Coronary artery (tissue), 2 donors: ENCODE results near the gene RPS27A.
"Not testable (repeated sequence)": the region's sequence is repeated elsewhere in the genome, so short reads cannot be mapped to it uniquely, and the experiment has no call there.

Experiments used
- DNase-seq: peaks from one replicate; pipeline ENCODE4 v3.0.0-alpha.2; 2017; ENCODE audit warnings: low spot score
- H3K27ac ChIP-seq, 2 donors: fragments of 200-600 bp; sonication (generic); one replicate each; pipeline ENCODE4 v1.5.1; 2016 to 2019
- H3K4me3 ChIP-seq: fragments of 200-600 bp; sonication (generic); 2 replicates; pipeline ENCODE4 v1.5.1; 2016; ENCODE audit warnings: mild to moderate bottlenecking, moderate library complexity
- TF ChIP-seq, protein P1 (sequence below): fragments of 200-600 bp; sonication (generic); IDR thresholded peaks from one replicate; pipeline ENCODE4 v1.5.1; 2019; ENCODE audit warnings: antibody characterized with exemption

RPS27A gene

GRCh38 chr2:55223958-55224760, 8.3 kb upstream of the RPS27A start:
- no peak for DNase-seq
- Histone ChIP-seq H3K4me3 (peak overlapping the region; percentile 83), H3K27ac (peak overlapping the region; percentile 89 to 95)
- TF ChIP-seq, protein P1, sequence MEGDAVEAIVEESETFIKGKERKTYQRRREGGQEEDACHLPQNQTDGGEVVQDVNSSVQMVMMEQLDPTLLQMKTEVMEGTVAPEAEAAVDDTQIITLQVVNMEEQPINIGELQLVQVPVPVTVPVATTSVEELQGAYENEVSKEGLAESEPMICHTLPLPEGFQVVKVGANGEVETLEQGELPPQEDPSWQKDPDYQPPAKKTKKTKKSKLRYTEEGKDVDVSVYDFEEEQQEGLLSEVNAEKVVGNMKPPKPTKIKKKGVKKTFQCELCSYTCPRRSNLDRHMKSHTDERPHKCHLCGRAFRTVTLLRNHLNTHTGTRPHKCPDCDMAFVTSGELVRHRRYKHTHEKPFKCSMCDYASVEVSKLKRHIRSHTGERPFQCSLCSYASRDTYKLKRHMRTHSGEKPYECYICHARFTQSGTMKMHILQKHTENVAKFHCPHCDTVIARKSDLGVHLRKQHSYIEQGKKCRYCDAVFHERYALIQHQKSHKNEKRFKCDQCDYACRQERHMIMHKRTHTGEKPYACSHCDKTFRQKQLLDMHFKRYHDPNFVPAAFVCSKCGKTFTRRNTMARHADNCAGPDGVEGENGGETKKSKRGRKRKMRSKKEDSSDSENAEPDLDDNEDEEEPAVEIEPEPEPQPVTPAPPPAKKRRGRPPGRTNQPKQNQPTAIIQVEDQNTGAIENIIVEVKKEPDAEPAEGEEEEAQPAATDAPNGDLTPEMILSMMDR: no peak

DNA sequence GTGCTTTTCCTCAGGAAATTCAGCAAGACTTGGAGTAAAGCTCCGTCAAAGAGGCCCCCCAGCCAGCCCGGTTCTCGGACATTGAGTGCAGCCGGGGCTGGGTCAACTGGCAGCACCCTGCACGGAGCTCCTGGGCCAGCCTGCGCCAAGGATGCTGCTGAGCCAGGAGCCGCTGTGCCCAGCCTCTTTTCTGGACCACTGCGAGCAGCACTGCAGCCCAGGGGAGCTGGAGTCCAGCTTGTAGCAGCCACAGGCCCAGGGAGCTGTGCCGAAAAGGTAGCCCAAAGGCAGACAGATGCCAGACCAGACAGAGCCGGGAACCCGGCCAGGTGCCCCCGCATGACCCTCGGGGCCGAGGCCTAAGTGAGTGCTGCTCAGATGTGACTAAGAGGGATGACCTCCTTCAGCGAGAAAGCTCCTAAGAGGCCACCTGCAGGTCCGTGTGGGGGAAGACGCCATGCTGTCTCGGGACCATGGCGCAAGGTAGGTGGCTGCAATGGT, 7.7 kb upstream of the RPS27A start:
- Histone ChIP-seq H3K4me3 (no peak overlapping the region), H3K27ac (no peak overlapping the region)
- DNase-seq: no peak
- TF ChIP-seq, protein P1: no peak

GRCh38 chr2:55225481-55226020, 6.9 kb upstream of the RPS27A start:
- H3K27ac ChIP-seq: no peak overlapping the region
- no peak for DNase-seq
- no peak overlapping the region for H3K4me3 ChIP-seq
- TF ChIP-seq, protein P1: no peak

DNA sequence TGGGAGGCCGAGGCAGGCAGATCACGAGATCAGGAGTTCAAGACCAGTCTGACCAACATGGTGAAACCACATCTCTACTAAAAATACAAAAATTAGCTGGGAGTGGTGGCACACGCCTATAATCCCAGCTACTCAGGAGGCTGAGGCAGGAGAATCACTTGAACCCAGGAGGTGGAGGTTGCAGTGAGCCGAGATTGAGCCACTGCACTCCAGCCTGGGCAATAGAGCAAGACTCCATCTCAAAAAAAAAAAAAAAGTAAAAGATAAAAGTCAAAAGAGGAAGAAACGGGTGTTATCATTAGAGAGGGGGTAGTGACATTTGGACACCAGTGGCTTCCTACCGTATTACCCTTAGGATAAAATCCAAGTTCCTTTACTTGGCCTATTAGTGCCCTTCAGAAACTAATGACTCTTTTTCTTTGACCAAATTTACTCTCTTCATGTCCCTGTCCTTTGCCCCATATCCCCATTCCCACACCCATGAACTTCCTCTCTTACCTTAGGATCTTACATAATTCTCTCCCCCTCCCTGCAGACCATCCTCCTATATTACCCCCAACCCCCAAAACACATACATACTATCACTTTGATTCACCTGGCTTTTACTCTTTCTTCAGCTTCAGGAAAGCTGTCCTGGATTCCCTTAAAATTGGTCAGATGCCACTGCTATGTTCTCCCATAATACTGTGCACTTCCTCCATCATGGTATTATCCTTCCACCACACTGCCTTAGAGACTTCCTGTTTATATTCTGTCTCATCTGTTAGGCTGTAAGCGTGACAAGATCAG, 4.9 kb upstream of the RPS27A start:
- H3K27ac ChIP-seq: peak overlapping the region in 1 of 2 donors; percentile 55
- not testable (repeated sequence) for H3K4me3 ChIP-seq, DNase-seq

DNA sequence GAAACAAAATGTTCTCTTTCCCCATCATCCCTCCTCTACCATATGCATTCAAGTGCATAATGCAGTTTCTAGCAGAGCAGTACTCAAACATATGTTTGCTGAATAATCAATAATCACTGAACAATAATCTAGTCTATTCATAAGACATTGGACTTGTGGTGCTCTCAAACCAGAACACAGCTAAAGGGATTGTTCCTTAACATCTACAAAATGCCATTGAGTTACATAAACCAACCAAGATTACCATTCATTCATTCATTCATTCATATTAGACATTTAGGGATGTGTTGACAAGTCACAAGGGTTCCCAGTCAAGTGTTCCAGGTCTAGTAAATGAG, 4.3 kb upstream of the RPS27A start:
- TF ChIP-seq, protein P1: no peak
- Histone ChIP-seq H3K27ac (peak overlapping the region in 1 of 2 donors; percentile 55), H3K4me3 (no peak overlapping the region)
- no peak for DNase-seq

DNA sequence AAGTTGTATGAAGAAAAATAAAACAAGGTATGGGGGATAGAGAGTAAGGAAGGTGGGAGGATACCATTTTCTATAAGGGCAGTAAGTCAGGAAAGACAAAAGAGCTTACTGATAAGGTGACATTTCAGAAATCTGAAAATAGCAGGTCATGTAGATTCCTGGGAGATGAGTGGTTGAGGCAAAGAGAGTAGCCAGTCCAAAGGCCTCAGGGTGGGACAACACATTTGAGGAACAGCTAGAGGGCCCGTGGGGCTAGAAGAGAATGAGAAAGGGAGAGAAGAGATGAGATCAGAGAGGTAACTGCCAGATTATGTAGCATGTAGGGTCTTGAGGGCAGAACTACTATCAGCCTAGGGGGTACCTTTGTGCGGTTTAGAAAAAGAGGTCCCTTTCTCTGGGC, 3.3 kb upstream of the RPS27A start:
- Histone ChIP-seq H3K27ac (no peak overlapping the region), H3K4me3 (no peak overlapping the region)
- no peak for DNase-seq
- TF ChIP-seq, protein P1: no peak

DNA sequence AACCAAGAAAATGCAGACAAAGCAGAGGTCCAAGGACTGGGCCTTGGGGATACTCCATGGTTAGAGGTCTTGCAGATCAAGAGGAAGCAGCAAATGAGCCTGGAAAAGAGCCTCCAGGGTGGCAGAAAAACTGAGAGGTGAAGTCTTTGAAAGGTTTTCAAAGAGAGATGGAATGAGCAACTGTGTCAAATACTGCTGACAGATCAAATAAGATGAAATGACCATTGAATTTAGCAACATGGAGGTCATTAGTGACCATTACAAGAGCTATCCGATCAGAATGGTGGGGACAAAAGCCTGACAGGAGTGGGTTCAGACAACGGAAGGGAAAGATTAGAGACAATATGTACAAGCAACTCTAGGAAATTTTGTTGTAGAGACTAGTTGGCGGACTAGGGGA, 1.9 kb upstream of the RPS27A start:
- DNase-seq: no peak
- TF ChIP-seq, protein P1: no peak
- H3K27ac ChIP-seq: no peak overlapping the region
- no peak overlapping the region for H3K4me3 ChIP-seq
